Activated effector memory CD4-positive, alpha-beta T cell treated with anti-CD3 and anti-CD28 coated beads, Interleukin-2, amount 50 U/mL, for 16 hours (primary cell): ENCODE results near the gene OR52K1.
"Not testable (repeated sequence)": the region's sequence is repeated elsewhere in the genome, so short reads cannot be mapped to it uniquely, and the experiment has no call there.

Experiments
- DNase-seq: peaks from one replicate; pipeline ENCODE4 v3.0.0-alpha.2; 2020

The OR52K1 gene

DNA sequence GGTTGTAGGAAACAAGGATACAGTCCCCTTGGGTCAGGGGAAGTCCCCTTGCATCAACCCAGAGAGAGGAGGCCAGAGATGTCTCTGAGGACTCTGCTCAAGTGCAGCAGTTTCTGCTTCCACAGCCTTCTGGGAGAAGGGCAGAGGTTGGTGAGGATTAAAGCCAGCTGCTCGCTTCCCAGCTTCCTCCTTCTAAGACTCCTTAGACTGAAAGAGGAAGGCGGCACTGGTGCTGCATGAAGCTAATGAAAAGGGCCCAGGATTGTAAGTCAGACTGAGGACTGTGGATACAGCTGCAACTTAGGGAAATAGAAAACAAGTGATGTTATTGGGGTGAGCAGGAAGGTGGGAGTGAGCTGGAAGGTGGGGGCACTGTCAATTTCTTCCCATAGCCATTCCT, at the start of gene OR52K1:
OR52K1 (plus strand) TSS at position 202 of the 400 bp plus-strand sequence. CDS start 6,255 bp downstream, outside the sequence.
- no peak for DNase-seq

DNA sequence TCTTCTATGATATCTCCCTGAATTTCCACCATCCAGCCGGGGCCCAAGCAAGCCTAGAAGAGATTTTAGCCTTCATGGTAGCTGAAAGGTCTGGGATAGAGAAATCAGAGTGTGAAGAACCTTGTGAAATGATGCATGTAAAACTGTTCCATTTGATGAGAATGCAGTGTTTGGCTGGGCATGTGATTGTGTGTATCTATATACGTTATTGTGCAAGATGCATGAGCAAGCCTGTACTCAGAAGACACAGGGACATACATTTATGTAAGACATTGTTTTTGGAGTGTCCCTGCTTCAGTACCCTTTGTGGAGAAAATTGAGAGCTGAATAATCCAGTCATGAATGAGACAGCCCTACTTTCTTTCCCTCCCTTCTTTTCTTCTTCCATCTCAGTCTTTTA, 48.6 kb upstream of the OR52K1 start:
- DNase-seq = no peak

DNA sequence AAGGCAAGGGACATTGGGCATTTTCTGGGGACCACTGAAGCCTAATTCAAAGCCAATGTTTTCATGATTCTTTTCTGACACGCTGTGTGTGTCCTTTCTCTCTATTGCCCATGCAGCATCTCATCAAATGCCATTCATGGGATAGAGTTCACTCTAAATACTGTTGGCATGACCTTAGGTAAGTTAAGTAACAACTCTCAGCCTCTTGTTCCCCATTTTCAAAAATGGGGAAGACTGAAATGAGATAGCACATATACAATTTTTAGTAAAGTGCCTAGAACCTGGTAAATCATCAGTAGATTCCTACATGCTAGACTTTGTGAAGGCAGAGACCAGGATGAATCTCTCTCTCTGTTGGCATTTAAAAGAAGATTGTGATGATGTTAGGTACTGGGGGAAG, 46.0 kb upstream of the OR52K1 start:
- DNase-seq = no peak

DNA sequence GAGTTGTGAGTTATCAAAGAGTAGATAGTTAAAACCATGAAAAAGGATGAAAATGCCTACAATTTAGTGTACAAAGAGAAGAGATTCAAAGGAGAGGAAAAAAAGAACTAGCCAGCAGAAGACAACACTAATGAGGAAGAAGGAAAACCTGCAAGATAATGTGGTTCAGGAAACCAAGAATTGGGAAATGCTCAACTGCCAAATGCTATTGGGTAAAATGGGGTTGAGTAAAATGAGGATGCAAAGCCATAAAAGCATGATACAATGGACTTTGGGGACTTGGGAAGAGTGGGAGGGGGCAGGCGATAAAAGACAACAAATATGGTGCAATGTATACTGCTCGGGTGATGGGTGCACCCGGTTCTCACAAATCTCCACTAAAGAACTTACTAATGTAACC, 40.9 kb upstream of the OR52K1 start:
- DNase-seq = no peak

DNA sequence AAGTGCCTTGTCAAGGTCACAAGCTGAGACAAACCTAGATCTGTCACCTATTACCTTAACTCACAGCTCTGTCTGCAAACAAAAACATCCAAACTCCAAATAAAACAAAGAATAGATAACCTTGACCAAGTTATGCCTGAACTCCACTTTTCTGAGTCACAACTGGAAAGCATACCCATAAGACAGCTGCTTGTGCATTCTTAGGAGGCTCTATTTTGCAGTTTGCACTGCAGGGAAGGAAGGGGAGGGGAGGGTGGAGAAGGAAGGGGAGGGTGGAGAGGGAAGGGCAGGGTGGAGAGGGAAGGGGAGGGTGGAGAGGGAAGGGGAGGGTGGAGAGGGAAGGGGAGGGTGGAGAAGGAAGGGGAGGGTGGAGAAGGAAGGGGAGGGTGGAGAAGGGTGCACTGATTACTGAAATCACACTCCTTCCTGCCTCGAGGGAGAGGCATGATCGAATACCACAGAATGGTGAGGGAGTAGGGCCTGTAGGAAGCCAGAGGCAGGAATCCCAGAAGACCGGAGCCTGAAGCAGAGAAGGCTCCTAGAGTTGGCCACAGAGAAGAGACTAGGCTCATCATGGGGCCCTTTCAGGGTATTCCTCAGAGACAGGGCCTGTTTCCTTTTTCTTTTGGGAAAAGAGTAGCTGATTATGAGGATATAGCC, 39.1 kb upstream of the OR52K1 start:
- DNase-seq = no peak

DNA sequence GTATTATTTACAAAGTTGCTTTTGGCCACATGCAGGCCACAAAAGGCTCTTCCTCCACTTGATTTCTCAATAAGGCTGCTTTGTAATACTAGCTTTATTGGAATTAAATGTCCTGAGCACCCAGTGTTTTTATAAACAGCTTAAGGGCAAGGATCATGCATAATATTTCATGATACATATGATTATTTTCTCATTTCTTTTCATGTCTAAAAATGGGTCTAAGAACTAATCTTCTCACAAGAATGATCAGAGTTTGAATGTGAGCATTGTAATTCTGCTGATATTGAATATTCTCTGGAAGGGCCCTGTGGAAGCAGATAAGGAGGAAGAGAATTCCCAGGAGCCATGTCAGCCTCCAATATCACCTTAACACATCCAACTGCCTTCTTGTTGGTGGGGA, 33.5 kb upstream of the OR52K1 start, which contains the start of gene OR52K2:
OR52K2 (plus strand) TSS at position 301 of the 400 bp plus-strand sequence; CDS start at position 346, 45 bp downstream.
- DNase-seq = no peak

DNA sequence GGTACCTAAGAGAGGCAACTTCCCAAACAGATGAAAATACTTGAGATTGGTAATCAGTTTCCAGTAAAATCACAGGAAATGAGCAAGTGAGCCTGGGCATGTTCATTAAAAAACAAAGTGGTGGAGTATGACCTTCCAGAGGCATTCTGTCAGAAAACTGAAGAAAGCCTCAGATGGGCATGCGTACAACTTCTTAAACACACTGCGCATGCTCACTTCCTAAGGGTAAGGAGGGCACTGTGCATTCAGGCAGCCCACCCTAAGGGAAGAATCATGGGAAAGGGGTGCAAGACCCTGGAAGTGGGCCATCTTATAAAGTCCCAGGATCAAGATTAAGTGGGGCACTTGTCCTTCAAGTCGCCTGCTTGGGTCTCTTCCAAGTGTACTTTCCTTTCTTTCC, 29.3 kb upstream of the OR52K1 start:
- no peak for DNase-seq

DNA sequence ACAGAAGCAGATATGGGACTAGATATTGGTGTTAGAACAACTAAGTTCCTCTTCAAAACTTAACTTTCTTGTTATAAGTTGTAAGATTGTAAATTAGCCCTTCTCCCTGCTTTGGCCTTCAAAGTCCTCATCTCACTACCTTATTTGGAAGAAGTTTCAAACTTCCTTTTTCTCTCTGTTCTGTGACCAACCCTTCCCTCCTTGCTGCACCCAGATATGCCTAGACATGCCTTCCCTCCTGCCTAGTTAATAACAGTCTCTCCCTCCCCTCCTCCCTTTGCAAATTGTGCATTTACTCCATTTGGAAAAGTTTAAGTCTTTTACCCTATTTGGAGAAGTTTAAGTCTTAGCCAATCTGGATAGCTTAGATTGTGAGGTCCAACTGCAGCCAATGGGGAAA, 28.4 kb upstream of the OR52K1 start:
- DNase-seq = no peak

DNA sequence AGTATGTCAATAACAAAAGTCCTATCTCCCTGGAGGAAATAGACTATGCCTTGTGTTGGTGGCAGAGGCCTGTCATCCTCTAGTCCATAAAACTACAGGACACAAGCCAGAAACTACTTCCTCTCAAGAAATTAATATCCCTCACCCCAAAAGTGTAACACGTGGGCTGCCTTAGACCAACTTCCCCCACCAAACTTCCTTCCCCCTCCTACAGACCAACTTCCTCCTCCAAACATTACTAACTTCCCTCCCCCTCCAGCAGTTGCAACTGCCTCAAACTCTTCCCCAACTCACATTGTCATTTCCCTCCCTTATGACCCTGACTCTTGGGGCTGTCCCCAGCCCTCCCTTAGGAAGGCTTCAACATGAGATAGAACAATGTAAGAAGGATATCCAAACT, 27.0 kb upstream of the OR52K1 start:
- no peak for DNase-seq

DNA sequence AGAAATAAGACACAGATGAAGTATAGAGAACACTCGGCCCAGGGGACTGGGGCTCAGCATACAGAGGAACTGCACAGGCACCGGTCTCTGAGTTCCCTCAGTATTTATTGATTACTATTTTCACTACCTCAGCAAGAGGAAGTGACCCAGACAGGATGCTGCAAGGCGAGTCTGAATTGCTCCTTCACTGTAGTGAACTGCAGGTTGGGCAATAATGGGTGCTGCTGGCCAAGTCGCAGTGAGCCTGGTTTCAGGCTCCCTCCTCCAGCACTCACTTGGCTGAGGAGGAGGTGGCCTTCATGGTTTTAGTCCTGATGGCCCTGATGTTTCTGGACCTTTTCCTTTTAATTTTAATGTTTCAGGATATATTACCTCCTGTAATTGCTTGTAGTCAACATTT, 22.9 kb upstream of the OR52K1 start:
- DNase-seq = no peak

DNA sequence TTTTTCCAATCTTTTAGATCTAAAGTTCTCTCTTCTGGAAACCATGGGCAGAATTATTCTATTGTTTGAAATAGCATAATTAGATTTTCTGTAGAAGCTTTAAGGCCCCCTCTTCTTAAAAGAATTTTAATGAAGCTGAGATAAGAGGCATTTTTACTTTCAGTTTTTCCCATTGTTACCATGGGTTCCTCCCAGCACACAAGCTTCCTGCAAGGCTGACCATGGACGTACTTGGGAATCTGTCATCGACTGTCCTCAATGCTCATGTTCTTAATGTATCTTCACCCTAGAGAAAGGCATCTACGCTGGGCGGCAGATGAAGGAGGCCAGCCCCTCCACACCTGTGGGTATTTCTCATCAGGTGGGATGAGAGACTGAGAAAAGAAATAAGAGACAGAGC, 22.3 kb upstream of the OR52K1 start:
- no peak for DNase-seq

DNA sequence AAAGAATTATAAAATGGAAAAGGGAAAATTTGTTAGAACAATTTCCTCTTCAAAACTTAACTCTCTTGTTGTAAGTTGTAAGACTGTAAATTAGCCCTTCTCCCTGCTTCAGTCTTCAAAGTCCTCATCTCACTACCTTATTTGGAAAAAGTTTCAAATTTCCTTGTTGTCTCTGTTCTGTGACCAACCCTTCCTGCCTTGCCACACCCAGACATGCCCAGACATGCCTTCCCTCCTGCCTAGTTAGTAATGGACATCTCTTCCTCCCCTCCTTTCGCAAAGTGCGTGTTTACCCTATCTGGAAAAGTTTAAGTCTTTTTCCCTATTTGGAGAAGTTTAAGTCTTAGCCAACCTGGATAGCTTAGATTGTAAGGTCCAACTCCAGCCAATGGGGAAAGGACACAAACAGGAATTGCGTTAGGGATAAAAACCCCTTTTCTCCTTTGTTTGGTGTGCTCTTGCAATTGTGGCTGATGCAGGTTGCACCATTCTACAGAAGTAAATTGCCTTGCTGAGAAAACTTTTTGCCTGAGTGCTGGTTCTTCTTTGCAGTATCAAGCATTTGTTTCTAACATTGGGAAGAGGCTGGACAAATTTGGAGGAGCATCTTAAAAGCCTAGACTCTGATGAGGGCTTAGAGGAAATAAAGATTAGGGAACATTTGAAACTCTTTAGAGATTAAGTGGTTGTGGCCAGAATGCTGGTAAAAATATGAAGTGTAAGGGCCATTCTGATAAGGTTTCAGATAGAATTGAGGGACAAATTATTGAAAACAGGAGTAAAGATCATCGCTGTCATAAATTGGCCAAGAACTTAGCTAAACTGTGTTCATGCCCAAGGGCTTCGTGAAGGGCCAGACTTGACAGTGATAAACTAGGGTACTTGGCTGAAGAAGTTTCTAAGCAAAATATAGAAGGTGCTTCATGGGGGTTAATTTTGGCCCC, 18.0 kb upstream of the OR52K1 start:
- no peak for DNase-seq

DNA sequence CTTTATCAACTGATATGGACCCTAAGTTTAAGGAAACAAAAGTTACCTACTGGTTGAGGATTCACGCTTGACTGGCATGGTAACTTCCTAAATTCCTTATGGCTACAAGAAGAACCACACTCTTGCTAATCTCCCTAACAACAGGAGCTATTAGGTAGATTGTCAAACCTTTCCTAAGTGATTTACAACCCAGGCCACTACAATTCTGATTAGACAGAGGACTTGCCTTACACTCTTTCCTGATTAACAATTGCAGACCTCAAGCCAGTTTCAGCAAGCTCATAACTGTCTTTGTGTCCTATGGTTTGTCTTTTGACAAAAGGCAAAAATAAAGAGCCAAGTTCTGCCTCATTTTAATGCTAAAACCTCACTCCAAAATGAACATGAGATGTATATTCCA, 17.0 kb upstream of the OR52K1 start:
- no peak for DNase-seq

DNA sequence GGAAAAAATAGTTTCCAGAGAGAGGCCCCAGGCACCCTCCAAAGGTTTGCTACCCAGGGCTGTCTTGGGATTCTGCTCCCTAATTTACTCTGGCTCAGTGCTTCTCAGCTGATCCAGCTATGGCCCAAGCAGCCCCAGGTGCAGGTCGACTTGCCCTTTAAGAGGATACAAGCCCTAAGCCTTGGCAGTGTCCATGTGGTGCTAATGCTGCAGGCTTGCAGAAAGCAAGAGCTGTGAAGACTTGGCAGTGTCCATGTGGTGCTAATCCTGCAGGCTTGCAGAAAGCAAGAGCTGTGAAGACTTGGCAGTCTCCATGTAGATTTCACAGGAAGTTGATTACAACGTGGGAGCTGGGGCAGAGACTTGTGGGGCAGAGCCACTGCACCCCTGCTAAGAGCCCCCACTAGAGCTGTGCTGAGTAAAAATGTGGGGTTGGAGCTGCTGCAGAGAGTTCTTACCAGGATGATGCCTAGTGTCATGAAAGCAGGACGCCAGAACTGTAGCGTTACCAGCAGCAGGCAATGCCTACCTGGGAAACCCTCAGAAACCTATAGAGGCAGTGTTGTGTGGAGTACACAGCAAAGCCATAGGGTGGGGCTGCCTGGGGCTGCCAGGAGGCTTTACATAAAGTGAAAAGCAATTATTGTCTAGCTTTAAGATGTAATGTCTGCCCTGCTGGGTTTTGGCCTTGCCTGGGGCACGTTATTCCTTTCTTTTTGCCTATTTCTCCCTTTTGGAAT, 16.1 kb upstream of the OR52K1 start:
- no peak for DNase-seq

DNA sequence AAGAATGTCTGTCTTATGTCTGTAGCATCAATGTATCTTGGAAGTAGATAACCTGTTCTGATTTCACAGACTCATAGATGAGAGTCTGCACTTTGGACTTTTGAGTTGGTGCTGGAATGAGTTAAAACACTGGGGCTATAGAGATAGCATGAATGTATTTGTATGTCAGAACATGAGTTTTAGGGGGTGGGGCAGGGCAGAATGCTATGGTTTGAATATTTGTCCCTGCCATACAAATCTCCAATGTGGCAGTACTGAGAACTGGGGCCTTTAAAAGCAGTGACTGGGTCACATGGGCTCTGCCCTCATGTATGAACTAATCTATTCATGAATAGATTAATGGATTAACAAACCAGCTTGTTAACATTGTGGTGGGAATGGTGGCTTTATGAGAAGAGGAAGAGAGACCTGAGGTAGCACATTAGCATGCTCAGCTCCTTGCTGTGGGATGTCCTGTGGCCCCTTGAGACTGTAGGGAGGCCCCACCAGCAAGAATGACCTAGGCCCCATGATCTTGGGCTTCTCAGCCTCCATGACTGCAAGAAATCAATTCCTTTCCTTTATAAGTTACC, 15.5 kb upstream of the OR52K1 start:
- no peak for DNase-seq

DNA sequence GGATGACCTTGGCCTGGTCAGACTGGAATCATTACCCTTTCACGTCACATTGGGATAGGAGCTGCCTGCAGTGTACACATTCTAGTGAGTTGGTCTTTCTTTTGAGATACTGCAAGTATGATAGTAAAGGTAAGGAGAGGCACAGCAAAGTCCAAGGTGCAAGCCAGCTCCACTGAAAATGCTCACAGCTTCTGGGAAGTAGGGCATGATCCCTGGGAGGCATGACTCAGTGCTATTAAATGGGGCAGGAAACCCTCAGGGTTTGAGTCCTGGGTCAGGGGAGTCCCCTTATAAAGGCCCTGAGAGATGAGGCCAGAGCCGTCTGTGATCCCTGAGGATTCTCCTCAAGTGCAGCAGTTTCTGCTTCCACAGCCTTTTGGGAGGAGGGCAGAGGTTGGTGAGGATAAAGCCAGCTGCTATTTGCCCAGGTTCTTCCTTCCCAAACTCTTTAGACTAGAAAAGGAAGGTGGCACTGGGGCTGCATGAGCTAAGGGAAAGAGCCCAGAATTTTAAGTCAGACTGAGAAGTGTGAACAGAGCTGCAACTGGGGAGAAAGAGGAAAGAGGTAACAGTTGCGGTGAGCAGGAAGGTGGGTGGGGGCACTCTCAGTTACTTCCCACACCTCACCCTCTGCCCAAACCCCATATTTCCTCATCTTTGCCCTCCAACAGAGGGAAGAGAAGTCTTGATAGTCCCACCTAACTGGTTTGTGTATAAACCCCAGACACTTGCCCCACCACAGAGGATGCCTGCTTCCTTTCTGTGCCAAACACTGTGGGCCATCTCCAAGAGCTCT, 14.4 kb upstream of the OR52K1 start:
- DNase-seq = no peak

DNA sequence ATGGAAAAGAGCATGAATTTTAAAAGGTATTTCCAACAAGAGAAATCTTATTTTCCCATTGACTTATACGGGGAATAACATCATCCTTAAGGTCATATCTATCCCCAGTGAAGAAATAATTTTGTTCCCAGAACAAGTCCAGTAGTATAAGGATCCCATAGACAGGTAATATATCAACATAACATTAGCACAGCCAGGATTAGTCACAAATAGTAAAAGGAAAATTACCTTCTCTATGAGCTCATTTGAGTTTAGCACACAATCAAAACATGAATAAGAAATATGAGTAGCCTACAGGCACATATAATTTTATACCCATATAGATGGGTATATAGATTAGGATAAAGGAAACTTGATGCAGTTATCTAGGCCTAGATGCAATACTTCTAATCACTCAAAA, 2.8 kb upstream of the OR52K1 start:
- DNase-seq = no peak

DNA sequence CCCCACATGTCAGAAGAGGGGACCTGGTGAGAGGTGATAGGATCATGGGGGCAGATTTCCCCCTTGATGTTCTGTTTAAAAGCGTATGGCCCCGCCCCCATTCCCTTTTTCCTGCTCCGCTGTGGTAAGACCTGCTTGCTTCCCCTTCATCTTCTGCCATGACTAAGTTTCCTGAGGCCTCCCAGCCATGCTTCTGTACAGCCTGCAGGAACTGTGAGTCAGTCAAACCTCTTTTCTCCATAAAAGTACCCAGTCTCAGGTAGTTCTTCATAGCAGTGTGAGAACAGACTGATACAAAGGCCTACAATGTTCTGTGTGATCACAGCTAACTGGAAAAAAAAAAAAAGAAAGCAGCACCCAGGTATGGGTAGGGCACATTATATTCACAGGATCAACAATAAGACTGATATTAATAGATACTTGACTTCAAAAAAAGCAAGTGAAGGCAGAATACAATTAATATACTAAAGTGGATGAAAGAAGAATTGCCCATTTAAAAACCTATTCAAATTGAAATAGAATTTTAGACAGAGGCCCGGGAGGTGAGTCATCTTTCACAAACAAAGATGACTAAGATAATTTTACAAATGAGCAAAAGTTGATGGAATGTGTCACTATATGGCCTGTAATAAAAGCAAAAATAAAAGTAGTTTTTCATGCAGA, 1.7 kb upstream of the OR52K1 start:
- DNase-seq = no peak

DNA sequence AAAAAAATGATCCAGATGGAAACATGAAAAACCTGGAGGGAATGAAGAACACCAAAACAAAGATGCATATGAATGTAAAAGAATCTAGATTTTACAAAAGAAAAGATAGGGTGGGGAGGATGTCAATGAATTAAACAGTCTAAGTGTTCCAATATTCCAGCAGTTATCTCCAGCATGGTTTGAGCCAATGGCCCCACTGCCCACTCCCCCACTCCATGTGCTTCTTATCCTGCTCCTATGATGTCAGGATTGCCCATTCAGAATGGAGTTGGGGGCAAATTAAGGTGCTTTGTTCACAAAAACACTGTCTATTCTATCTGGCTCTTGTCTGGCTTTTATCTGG, 1.2 kb upstream of the OR52K1 start:
- DNase-seq = no peak

DNA sequence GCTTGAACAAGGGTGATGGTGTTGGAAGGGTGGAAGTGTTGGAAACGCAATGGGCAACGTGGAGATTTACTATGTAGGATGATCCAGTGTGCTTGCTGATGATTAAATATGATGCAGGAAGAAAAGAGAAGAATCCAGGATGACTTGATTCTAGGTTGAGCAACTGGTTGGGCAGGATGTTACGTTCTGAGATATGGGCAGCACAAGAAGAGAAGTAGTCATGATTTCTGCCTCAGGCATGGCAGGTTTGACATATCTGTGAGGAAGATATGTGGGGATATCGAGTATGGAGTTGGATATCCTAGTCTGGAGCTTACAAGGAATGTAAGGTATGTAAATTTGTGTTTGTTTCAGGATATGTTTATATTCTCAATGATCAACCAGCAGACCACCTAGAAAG, 1.9 kb downstream of the OR52K1 start:
- DNase-seq = no peak

DNA sequence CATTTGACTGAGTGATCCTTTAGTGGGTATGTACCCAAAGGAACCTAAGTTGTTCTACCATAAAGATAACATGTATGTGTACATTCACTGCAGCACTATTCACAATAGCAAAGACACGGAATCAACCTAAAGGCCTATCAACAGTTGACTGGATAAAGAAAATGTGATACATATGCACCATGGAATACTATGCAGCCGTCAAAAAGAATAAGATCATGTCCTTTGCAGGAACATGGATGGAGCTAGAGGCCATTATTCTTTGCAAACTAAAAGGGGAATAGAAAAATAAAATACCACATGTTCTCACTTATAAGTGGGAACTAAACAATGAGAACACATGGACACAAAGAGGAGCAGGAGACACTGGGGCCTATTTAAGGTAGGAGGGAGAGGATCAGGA, 9.0 kb downstream of the OR52K1 start:
- not testable (repeated sequence) for DNase-seq
